ENCODE data around the gene RBM38.

Gene RBM38

DNA sequence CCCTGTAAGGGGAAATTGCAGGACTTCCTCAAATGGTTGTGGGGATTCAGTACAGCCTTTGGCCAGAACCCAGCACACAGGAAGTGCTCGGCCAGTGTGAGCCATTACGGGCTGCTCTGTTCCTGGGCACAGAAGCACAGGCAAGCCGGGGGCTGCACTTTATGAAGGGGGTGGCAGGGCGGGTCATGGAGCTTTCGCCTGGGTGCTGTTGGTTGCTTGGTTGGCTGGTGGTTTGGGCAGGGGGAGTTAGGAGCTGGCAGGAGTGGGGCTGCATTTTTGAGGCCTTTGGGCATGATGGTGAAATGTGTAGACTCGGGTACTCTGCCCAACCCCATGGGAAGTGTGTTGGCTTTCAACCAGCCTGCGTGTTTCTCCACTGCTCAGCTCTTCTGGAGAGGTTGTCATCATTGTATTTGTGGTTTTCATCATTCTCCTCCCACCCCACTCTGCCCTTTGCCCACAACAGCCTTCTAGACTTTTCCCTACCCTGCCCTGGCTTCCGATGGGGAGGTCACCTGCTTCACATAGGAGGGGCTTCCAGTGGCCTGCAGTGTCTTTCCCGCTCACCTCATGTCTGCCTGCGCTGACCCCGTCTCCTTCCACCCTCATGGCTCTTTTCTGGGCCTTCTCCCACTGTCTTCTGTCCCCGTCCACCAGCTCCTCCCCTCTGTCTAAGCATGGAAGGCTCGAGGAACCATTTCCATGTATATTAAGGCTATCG, 16.1 kb upstream of the RBM38 start:
- no peak for DNase-seq

DNA sequence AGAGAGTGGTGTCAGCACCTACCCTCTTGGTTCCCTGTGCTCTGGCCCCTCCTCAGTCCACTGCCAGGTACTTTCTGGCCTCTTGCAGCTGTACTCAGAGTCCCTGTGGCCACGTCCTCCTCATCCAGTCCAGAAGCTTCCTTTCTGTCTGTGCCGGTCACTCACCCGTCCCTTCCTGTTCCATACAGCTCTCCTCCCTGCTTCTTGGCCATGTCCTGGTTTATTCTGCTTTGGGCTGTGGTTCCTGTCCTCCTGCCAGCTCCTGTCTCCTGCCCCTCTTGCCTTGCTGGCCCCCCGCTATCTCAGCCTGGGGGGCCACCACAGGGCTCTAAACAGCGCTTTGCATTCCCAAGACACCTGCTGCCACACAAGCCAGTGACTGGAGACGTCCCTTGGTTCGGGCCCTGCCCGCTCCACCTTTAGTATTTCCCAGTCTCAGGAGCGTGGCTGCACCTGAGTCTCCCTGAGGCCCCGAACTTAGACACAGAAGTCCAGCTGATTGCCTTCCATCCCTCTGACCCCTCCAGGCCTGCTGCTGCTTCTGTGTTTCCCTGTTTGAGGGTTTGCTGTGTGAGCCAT, 15.5 kb upstream of the RBM38 start:
- no peak for DNase-seq

DNA sequence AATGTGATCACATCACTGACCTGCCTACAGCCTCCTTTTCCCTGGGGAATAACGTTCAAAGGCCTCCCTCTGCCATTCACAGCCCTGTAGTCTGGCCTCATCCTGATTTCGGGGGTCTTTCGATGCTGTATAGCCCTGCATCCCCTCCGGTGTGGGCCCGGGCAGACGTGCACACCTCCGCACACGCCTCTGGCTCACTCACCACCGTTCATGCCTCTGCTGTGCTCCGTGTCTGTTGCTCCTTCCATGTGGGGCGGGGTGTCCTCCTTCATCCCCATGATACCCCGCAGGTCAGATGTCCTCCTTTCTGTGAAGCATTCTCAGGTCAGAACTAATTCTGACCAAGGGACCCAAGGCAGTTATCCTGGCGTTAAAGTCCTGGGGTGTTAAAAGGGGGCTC, 13.8 kb upstream of the RBM38 start:
- DNase-seq = no peak

DNA sequence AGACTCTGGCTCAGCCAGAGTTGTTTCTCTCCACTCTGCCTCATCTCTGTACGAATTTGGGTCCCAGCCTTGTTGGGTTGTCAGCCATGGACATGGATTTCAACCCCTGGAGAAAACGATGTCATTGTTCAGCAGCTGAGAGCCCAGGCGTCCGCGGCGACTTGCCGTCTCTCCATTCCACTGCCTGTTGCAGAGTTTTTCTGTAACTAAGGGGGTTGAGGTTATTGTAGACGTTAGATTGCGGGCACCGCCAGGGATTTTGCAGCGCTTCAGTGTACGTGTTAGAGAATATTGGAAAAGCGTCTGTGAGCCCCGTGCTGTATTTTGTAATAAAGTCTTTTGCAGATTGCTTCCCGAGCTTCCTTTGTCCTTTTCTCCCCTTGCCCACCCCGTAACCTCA, 13.1 kb upstream of the RBM38 start:
- DNase-seq = no peak

DNA sequence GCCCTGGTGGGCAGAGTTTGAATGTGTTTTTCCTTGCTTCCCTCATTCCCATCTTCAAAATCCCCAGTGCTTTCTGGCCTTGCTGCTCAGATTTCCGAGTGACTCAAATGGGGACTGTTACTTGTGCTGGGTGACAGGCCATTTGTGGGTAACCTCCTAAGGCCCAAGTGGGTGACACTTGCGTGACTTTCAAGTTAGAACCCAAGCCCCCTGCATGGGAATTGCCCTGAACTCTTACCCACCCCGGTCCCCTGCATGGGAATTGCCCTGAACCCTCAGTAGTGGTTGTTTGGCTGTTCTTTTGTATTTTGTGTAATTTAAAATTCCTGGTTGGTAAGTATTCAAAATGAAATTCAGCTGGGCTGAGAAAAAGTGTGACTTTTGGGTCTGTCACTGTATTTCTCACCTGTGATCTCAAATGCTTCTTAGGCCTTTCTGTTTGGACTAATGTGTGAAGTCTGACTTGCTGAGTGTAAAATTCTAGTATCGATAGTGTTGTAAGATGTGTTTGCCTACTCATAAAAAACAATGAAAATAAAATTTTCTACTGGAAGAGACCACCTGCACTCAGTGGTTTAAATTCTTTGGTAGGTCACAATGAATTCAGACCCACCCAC, 12.4 kb upstream of the RBM38 start:
- no peak for DNase-seq

DNA sequence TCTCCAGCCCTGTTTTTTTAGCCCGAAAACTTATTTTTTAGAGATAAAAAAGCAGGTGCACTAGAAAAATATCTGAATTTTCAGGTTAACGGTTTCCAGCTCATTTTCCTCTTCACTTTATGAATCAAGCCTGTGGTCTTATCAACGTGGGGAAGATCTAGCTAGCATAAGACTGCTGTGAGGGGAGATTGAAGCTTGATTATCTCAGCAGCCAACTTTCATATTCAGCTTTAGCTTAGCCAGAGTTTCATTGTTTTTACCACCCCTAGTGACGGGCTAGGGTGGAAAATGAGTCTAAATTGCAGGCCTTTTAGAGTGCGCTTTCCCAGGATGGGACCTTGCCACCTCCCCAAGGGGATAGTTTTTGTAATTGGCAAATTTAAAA, 11.9 kb upstream of the RBM38 start:
- DNase-seq = no peak

DNA sequence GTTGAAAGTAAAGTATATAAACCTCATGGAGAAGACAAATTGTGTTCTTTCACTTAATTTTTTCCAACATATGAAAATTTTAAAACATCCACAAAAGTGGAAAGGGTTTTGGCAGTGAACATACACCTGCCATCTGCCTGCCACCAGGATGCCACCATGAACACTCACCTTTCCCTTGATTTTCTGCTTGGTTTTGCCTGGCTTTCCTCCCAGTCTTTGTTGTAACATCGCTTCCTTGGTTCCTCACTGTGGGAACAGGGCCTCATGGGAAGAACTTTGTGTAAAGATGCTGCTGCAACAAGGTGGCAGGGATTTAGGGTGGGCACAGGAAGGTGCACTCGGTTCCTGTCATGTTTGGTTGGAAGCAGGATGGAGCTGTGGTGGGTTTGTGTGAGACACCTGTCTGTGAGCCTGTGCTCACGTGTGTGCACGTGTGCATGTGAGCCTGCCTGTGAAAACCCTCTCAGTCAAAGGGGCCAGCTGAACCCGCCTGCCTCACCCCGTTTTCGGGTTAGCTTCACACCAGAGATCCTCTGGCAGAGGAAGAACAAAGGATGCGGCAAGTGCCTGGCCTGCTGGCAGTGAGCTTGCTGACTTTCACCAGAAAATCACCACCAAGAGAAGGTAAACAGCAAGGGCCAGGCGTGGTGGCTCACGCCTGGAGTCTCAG, 11.0 kb upstream of the RBM38 start:
- DNase-seq = no peak

DNA sequence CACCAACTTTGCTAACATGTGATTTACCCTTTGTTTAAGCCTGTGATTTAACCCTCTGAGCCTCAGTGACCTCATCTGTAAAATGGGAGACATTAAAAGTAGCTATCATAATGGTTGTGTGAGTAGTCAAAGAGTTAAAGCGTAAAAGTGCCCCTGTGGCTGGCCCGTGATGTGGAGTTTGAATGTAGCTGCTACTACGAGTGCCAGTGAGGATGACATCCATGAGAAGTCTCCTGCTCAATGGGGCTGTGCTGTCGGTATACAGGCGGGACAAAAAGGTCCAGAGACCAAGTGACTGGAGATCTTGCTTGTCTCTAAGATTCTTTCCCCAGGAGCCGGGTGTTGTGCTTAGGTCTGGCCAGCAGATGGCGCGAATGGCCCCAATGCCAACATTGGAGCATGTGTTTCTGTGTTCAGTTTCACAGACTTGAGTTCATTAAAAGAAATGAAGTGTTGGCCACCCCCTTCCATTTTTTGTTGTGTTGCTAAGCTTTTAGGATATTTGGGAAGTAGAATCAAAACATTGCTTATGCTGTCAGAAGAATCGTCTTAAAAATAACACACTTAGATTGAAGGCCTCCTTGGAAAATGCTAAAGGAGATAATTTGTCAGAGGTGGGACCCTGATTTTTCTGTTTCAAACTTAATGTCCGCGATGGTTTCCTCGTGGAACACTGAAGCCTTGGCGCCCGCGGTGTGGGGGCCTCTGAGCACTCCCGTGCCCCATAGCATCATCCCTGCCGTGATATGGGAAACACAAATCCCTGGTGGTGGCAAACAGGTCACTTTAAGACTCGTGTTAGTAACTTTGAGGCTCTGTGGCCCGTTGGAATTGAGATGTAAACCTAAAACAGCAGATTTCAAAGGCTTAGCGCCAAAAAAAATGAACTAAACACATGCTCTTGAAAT, 9.3 kb upstream of the RBM38 start:
- peak; percentile 46 to 55 for DNase-seq

DNA sequence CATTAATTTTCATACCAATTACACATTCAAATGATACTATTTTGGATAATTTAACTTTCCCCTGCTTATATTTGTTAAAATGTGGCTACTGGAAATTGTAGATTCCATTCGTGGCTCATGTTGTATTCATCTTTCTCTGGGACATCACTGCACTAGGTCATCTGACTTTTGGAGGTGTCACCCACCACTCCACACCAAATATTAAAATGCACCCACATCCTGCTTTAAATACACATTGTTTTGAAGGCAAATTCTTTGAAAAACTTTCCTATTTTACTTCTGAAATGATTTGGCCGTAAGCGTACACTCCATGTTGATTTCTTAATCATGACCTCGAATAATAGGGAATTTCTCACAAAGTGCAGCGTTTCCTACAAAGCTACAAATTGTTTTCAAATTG, 8.7 kb upstream of the RBM38 start:
- no peak for DNase-seq

DNA sequence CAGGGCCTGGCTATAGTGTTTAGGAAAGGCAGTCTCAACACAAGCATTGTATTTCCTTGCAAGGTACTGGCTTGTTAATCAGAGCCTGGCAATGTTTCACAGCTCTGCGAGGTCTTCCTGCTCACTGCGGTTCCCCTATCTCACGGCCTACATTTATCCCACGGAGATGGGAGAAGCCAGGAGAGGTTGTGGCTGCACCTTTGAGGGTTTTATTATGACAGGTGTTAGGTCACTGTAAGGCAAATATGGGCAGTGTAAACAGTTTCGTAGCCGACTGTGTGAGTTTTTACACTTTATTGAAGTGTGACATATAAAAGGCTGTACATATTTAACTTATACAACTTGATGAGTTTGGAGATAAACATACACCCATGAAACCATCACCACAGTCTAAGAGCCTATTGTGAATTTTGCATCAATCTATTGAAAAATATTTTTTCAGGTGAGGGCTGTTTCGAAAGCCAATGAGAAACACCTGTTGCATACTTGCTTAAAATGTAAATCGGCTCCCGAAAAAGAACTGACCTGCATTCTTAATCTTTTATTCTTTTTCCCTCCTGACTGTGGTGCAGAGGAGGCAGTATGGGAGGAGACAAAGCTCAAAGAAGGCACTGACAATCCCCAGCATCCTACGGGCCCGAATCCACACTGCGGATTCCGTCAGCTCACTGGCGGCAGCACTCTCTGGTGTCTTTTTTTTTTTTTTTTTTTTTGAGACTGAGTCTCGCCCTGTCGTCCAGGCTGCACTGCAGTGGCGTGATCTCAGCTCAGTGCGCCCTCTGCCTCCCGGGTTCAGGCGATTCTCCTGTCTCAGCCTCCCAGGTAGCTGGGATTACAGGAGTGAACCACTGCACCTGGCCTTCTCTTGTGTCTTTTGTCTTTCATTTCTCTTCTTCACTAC, 7.5 kb upstream of the RBM38 start:
- peak in 1 of 2 experiments; percentile 8 for DNase-seq

DNA sequence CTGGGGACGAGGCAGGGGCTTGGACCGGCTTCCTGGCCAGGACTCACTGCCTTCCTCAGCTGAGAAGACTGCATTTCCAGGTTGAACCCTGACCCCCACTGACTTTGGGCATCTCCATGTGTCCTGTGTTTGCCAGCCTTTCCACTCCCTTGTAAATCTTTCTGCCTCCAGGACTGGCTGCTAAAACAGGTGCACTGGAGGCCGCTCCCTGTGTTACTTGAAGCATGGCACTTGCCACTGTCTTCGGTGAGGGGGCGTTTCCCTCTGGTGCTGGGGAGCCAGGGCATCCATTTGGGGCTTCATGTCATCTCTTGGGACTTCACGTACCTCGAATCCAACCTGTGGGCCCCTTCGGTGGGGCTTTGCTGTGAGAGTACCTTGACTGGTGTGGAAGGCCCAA, 6.7 kb upstream of the RBM38 start:
- DNase-seq = no peak

DNA sequence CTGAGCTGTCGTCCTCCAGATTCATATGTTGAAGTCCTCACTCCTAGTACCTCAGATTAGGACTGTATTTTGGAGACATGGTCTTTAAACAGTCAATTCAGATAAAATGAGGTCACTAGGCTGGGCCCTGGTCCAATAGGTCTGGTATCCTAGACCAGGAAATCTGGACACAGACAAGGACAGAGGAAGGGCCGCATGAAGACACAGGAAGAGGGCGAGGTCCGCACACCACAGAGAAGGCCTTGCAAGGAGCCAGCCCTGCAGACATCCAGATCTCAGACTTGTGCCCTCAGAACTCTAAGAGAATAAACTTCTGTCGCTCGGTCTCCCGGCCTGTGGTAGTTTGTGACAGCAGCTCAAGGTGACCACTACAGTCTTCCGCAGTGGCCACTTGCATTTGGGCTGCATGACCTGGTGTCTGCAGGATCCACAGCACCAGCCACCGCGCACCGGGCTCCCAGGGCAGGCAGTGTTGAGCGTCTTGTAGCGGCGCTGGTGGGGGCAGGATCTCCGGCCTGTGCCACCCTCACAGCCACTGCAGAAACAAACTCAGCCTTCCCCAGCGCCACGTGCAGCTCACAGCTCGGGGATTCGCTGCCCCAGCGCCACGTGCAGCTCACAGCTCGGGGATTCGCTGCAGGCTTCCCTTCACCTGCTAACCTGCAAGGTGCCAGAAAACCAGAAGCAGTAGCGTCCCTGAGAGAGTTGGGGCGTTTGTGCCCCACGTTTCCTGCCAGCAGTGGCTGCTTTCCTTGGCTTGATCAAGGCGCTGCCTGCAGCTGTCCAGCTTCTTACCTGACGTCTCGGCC, 6.0 kb upstream of the RBM38 start:
- no peak for DNase-seq

DNA sequence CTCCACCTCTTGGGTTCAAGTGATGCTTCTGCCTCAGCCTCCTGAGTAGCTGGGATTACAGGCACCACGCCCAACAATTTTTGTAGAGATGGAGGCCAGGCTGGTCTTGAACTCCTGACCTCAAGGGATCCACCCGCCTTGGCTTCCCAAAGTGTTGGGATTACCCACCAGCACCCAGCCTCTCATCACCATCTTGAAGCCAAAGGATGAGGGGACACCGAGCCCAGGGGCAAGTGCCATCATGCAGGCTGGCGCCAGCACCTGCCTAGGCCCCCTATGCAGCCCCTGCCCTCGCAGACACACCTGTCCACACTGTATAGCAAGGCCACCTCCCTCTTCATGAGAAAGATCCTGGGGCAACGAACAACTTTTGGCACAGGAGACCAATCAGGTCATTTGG, 5.3 kb upstream of the RBM38 start:
- no peak for DNase-seq

DNA sequence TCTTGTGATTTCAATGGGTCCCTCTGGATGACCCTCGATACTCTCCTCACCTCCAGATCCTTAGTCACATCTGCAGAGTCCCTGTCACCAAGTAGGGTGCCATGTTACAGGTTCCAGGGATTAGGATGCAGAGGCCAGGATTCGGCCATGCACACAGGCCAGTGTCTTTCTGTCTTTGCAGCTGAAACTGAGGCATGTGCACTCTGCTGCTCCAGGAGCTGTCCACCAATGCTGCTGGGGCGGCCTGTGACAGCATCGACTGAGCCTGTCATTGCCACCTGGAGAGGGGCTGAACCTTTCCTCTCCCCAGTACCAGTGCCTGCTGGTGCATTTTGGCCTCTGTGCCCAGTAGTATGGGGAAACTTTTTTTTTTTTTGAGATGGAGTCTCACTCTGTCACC, 4.4 kb upstream of the RBM38 start:
- DNase-seq = no peak

DNA sequence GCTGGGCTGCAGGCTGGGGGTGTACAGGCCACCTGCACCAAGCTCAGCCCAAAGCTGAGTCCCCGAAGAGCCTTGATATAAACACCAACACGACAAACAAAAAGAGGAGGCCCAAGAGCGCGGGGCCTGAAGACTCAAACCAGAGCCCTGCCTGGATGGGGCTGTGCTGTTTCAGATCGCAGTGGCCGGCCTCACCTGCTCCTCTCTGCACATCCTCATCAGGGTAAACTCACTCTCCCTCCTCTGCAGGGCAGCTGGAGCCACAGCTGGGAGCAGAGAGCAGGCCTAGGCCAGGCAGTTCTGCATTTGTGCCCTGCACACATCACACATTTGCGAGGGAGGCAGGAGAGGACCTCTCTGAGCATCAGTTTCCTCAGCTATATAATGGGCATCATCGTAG, 3.7 kb upstream of the RBM38 start:
- DNase-seq = no peak

DNA sequence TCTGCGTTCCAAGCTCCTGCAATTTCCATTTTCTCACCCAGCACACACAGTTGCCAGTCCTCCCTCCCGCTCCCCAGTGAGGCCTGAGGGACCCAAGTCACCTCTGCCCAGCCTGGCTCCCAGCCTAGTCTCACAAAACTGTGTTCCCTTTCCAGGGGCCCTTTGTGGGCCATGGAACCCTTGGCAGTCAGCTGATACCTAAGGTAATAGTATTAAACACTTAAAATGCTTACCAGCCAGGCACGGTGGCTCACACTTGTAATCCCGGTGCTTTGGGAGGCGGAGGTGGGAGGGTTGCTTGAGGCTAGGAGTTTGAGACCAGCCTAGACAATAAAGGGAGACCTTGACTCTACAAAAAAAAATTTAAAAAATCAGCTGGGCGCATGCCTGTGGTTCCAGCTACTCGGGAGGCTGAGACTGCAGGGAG, 3.2 kb upstream of the RBM38 start:
- no peak for DNase-seq

DNA sequence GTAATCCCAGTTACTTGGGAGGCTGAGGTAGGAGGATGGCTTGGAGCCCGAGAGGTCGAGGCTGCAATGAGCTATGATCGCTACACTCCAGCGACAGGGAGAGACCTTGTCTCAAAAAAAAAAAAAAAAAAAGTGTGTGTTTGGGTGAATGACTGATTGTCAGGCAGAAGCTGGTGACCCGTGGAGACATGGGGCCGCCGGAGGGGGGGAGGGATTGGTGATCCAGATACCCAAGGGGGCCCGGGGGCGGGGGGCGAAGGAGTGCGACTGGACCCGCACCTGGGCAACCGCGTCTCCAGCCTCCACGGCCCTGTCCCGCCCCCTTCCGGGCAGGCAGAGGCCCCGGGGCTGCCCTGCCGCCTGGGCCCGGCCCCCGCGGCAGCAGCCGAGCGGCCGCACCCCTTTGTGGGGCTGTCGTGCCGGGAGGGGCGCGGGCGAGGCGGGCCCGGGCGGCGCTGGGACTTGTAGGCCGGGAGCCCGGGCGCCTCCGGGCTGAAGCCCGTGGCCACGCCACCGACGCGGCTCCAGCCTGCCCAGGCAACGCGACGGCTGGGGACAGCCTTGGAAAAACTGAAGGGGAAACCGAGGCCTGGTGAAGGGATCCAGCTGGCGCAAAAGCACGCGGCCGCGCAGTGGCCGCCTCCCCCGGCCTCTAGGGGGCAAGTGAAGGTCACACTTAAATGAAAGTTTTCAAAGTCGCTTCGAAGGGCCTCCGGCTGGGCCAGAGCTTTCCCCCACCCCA, 2.1 kb upstream of the RBM38 start:
- no peak for DNase-seq

DNA sequence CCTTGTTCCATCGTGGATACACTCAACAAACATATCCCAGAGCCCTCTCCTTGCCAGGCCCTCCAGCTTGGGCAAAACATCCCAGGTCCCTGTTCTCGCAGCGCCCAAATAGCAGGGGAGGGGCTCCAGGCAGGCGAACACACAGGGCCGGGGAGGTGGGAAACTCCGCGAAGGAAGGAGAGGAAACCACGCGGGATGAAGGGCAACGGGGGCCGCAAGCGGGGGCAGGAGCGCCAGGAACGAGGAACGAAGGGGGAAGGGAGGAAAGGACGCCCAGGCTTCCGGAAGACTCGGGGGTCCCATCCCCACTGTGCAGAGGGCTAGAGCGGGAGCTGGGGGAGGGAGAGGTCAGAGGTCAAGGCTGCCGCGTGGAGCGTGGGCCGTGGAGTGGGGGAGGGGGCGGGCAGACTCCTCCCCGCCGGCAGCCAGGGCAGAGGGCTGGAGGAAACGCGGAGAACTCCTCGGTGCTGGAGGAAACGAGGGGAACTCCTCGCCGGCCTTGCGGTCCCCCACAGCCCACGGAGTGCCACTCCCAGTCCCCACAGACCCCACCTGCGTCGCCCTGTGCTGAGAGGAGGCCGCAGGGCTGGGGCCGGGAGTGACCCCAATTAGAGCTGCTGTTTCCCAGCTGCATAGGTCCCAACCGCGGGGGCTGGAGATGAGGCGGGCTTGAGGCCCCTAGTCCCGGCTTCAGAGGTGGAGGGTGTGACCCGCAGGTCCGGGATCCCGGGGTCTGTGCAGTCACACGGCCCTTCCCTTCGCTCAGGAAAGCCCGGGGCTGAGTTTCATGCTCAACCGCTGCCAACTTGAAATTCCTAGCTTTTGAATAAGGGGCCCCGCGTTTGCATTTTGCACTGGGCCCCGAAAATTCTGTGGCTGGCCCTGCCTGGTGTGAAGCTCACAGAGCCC, 1.2 kb upstream of the RBM38 start:
- DNase-seq = no peak
